GM12892 (cell line): ENCODE results near the gene LCN15.
A peak's percentile ranks its signal among the peaks of the same experiment; 100 is the strongest.
"Not testable (repeated sequence)": the region's sequence is repeated elsewhere in the genome, so short reads cannot be mapped to it uniquely, and the experiment has no call there.

Experiments
- DNase-seq: peaks from one replicate; pipeline ENCODE4 v3.0.0; 2011; ENCODE audit not compliant: insufficient read length
- FAIRE-seq: peaks from 2 replicates; lab custom pipeline; 2011; peaks lifted over from hg19 to GRCh38; lab: Jason Lieb, UNC
- POLR2A ChIP-seq: IDR thresholded peaks from 2 replicates; pipeline ENCODE4 v1.6.1; 2011; ENCODE audit warnings: low read depth, low read length, control low read depth
- POLR2AphosphoS5 ChIP-seq: IDR thresholded peaks from 2 replicates; pipeline ENCODE4 v1.6.1; 2011; ENCODE audit warnings: low read depth, low read length, control low read depth
- TAF1 ChIP-seq: IDR thresholded peaks from 2 replicates; pipeline ENCODE4 v1.6.1; 2011; ENCODE audit warnings: low read depth, mild to moderate bottlenecking, control low read depth, low read length, borderline replicate concordance

The LCN15 gene

GRCh38 chr9:136792321-136793085, 28.2 kb upstream of the LCN15 start:
- no peak for TF ChIP-seq POLR2A
- no peak for TF ChIP-seq POLR2AphosphoS5
- TF ChIP-seq TAF1, result no peak
- no peak for FAIRE-seq
- DNase-seq, result no peak

GRCh38 chr9:136791516-136792276, 27.4 kb upstream of the LCN15 start:
- FAIRE-seq, result no peak

GRCh38 chr9:136790640-136791515, 26.6 kb upstream of the LCN15 start, which contains the start of gene TMEM141:
TSS of gene TMEM141 (plus strand) at chr9:136791344. CDS start at chr9:136791371, 27 bp downstream.
- TF ChIP-seq POLR2A, result peak; percentile 68; the same call in 1 of the 2 replicates
- 0 out of 2 replicates have a peak, but pooled peaks have one; percentile 34 for TF ChIP-seq POLR2AphosphoS5
- TF ChIP-seq TAF1, result no peak
- FAIRE-seq (peak; percentile 94), DNase-seq (peak; percentile 98)

More at GRCh38 chr9:136791516-136792276, 27.4 kb upstream of the LCN15 start:
- DNase-seq, result peak; percentile 68
- no peak for TF ChIP-seq TAF1
- TF ChIP-seq POLR2AphosphoS5, result no peak

GRCh38 chr9:136789523-136789937, 25.2 kb upstream of the LCN15 start:
- DNase-seq (no peak), FAIRE-seq (no peak)
- no peak for TF ChIP-seq POLR2A
- TF ChIP-seq POLR2AphosphoS5, result no peak
- no peak for TF ChIP-seq TAF1

GRCh38 chr9:136788644-136789522, 24.6 kb upstream of the LCN15 start:
- not testable (repeated sequence) for FAIRE-seq, DNase-seq

GRCh38 chr9:136787690-136788400, 23.5 kb upstream of the LCN15 start:
- TF ChIP-seq POLR2A (no peak), TAF1 (no peak), POLR2AphosphoS5 (no peak)
- no peak for DNase-seq
- FAIRE-seq, result peak; percentile 92

- DNase-seq, result not testable (repeated sequence)
- peak; percentile 9 for FAIRE-seq
These were observed 22.7 kb upstream of the LCN15 start for GRCh38 chr9:136786983-136787382.

- no peak for FAIRE-seq
- TF ChIP-seq POLR2A, result no peak
- TF ChIP-seq TAF1, result no peak
- no peak for TF ChIP-seq POLR2AphosphoS5
- no peak for DNase-seq
These were observed 22.1 kb upstream of the LCN15 start for GRCh38 chr9:136786451-136786850.

- DNase-seq, FAIRE-seq: not testable (repeated sequence)
These were observed 21.4 kb upstream of the LCN15 start for GRCh38 chr9:136785565-136786355.

- DNase-seq (no peak), FAIRE-seq (no peak)
- TF ChIP-seq TAF1, result no peak
These were observed 20.7 kb upstream of the LCN15 start for GRCh38 chr9:136784997-136785361.
